Transverse colon (tissue), 4 donors: ENCODE results near the gene PIGC.

Experiments
- CTCF ChIP-seq, 5 experiments: fragments of 200-600 bp in 3 of 5; fragments of 450-650 bp in 2 of 5; sonication (generic) in 3 of 5; IDR thresholded peaks; 1 replicate in 2 of 5; 2 replicates in 3 of 5; pipeline ENCODE4 v1.5.1; 2016 to 2017; ENCODE audit warnings: antibody characterized with exemption in 5 of 5, inconsistent platforms in 3 of 5, mild to moderate bottlenecking in 2 of 5, moderate library complexity in 1 of 5
- EP300 ChIP-seq: sonication (generic); formaldehyde crosslinking; IDR thresholded peaks from one replicate; pipeline ENCODE4 v1.6.1; 2017; ENCODE audit warnings: antibody characterized with exemption, low read depth
- POLR2AphosphoS5 ChIP-seq, 3 donors: sonication (generic); formaldehyde crosslinking; IDR thresholded peaks; one replicate each; pipeline ENCODE4 v1.6.1; 2016; ENCODE audit warnings: antibody characterized with exemption in 3 of 3

GRCh38 chr1:172487550-172487949 is 43.7 kb upstream of the PIGC start:
- TF ChIP-seq EP300 (no peak), POLR2AphosphoS5 (IDR thresholded peaks at IDR 0.05) (no peak), CTCF (IDR thresholded peaks at IDR 0.05) (no peak)
